Uterus (tissue), 4 donors: ENCODE data around the gene RAD51B. TPM values are rescaled to one million over a fixed set of nuclear protein-coding genes. Genes with fewer than 3 reads are reported as not detected.

ENCODE experiments used
- DNase-seq, 2 donors: peaks; one replicate each; pipeline ENCODE4 v3.0.0-alpha.2; 2019 to 2020
- H3K27ac ChIP-seq, 2 donors: fragments of 200-600 bp; sonication (generic); 1 replicate in 1 of 2; 2 replicates in 1 of 2; pipeline ENCODE4 v1.5.1; 2016 to 2018
- H3K27me3 ChIP-seq, 2 donors: fragments of 200-600 bp; sonication (generic); one replicate each; pipeline ENCODE4 v1.5.1; 2018 to 2019; ENCODE audit warnings: control low read depth in 1 of 2
- H3K36me3 ChIP-seq, 2 donors: fragments of 200-600 bp; sonication (generic); one replicate each; pipeline ENCODE4 v1.5.1; 2019; ENCODE audit warnings: control low read depth in 1 of 2
- H3K4me1 ChIP-seq, 2 donors: fragments of 200-600 bp; sonication (generic); one replicate each; pipeline ENCODE4 v1.5.1; 2018 to 2019; ENCODE audit warnings: control low read depth in 1 of 2
- H3K4me3 ChIP-seq, 2 donors: fragments of 200-600 bp; sonication (generic); 1 replicate in 1 of 2; 2 replicates in 1 of 2; pipeline ENCODE4 v1.5.1; 2018 to 2019; ENCODE audit warnings: mild to moderate bottlenecking in 1 of 2
- H3K9me3 ChIP-seq, 2 donors: fragments of 200-600 bp; sonication (generic); one replicate each; pipeline ENCODE4 v1.5.1; 2019; ENCODE audit warnings: control low read depth in 1 of 2
- CTCF ChIP-seq, 4 experiments: fragments of 200-600 bp in 2 of 4; fragments of 450-650 bp in 2 of 4; sonication (generic) in 2 of 4; IDR thresholded peaks; one replicate each; pipeline ENCODE4 v1.5.1; 2016 to 2019; ENCODE audit warnings: antibody characterized with exemption in 4 of 4, mild to moderate bottlenecking in 2 of 4, moderate library complexity in 1 of 4
- POLR2A ChIP-seq, 2 donors: fragments of 450-650 bp; IDR thresholded peaks; one replicate each; pipeline ENCODE4 v1.6.1; 2016; ENCODE audit warnings: antibody characterized with exemption in 2 of 2, mild to moderate bottlenecking in 1 of 2, moderate library complexity in 1 of 2
- intact Hi-C: fragments of 100-400 bp; cut with DNase I; formaldehyde crosslinking; loops from one replicate; pipeline ENCODE4 v1.15.1; 2023; ENCODE audit warnings: low total_unique reads
- total RNA-seq, 4 donors: library from RNA; depleted of rRNA in 3 of 4; stranded (reverse); fragments of >200 nt in 3 of 4; gene quantifications; one replicate each; pipeline versions ENCODE4 v1.1.0 to v1.2.4, GENCODE V29; 2014 to 2023
- donor health status: DM: yes; HTN: yes; CAD: no.

Gene RAD51B
- total RNA-seq, 4 donors from 2014 or later = 29.5 to 100.0 (median 70.3) TPM

DNA sequence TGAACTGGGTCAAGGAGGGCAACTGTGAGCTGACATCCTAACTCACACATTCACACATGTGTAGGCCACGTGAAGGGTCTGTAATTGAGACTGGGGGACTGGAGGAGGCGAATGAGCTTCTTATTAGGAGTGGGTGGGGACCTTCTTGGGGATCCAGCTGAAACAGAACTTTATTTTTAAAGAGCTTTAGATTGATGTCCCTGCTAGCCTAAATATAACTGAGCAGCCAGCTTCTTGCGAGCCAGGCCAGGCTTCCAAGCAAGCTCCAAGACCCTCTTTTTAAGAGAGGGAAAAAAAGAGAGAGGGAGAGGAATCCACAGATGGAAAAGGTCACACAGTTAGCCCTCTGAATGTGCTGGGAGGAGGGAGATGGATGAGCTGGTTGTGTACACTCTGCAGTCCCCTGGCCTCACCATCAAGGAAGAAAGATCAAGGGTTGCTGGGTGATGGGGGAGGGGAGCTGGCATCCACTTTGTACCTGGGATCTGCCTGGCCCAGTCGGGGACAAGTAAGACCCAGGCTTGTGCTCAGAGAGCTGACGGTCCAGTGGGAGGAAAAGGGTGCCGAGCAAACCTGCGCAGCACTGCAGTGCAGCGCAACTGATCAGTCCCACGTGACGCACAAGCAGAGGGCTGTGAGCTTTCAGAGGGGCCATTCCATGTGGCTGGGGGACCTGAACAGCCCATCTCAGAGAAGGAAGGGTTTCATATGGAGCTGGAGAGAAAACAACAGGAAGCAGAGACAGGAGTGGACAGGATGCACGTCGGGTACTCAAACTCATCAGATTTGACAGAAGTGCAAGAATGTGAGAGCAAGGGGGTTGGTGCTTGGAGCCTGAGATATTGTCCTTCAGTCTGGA lies 818.8 kb downstream of the RAD51B start:
- H3K9me3 ChIP-seq = no peaks in the 10 kb centered on the region
- no peak for TF ChIP-seq CTCF (IDR thresholded peaks at IDR 0.05)
- no peak for TF ChIP-seq POLR2A (IDR thresholded peaks at IDR 0.05)
- H3K27ac ChIP-seq = peak overlapping the region; percentile 82 to 86
- no peaks in the 10 kb centered on the region for H3K27me3 ChIP-seq
- intact Hi-C loops = no loop called here
- H3K4me1 ChIP-seq = peaks cover 24 to 29% of the 10 kb centered on the region in 2 donors
- no peak overlapping the region for H3K4me3 ChIP-seq
- H3K36me3 ChIP-seq = no peaks in the 10 kb centered on the region
- peak in 1 of 2 donors; percentile 40 for DNase-seq

GRCh38 chr14:68639000-68639757 lies 819.6 kb downstream of the RAD51B start:
- Histone ChIP-seq H3K27ac (peak overlapping the region; percentile 82 to 86), H3K27me3 (no peaks in the 10 kb centered on the region), H3K4me1 (peaks cover 22 to 25% of the 10 kb centered on the region in 2 donors), H3K4me3 (no peak overlapping the region), H3K36me3 (no peaks in the 10 kb centered on the region), H3K9me3 (no peaks in the 10 kb centered on the region)
- TF ChIP-seq POLR2A (IDR thresholded peaks at IDR 0.05) = peak in 1 of 2 donors; percentile 1
- no peak for TF ChIP-seq CTCF (IDR thresholded peaks at IDR 0.05)
- intact Hi-C loops = no loop called here
- peak in 1 of 2 donors; percentile 29 for DNase-seq

GRCh38 chr14:68639758-68640574 lies 820.4 kb downstream of the RAD51B start:
- Histone ChIP-seq H3K36me3 (no peaks in the 10 kb centered on the region), H3K4me3 (no peak overlapping the region), H3K27me3 (no peaks in the 10 kb centered on the region), H3K9me3 (no peaks in the 10 kb centered on the region), H3K4me1 (peaks cover 18 to 25% of the 10 kb centered on the region in 2 donors), H3K27ac (peak overlapping the region; percentile 82 to 86)
- intact Hi-C loops = no loop called here
- DNase-seq = peak in 1 of 2 donors; percentile 31
- TF ChIP-seq POLR2A (IDR thresholded peaks at IDR 0.05) = no peak
- no peak for TF ChIP-seq CTCF (IDR thresholded peaks at IDR 0.05)

DNA sequence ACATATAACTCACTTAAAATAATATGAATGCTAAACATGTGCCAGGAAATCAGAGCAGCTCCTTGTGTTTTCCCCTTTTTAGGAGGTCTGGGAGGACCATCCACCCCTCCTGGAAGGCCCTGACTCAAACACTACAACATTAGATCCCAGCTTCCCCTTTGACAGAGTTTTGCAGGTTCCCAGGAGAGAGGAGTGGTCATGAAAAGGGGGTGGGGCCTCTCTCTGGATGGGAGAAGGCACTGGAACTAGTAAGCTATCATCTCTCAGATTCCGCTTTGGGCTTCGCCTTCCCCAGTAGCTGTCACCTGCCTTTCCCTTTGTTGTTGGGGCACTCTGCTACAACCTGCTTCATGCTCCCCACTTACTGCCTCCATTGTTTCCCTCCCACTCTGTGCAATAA lies 824.1 kb downstream of the RAD51B start:
- intact Hi-C loops = no loop called here

More for the DNA sequence above, 824.1 kb downstream of the RAD51B start:
- Histone ChIP-seq H3K27ac (peak overlapping the region; percentile 40 to 70), H3K4me1 (peaks cover 6 to 7% of the 10 kb centered on the region in 2 donors), H3K36me3 (no peaks in the 10 kb centered on the region), H3K9me3 (no peaks in the 10 kb centered on the region), H3K27me3 (no peaks in the 10 kb centered on the region), H3K4me3 (no peak overlapping the region)
- peak in 1 of 2 donors; percentile 46 for DNase-seq
- TF ChIP-seq CTCF (IDR thresholded peaks at IDR 0.05) = no peak
